Muscle layer of duodenum (tissue), 2 donors: ENCODE measurements around the gene CEP112.

Experiments
- H3K27ac ChIP-seq: one replicate; pipeline ENCODE4 v1.7.0; 2013; ENCODE audit warnings: mild to moderate bottlenecking, low read length
- H3K27me3 ChIP-seq: one replicate; pipeline ENCODE4 v1.7.0; 2013; ENCODE audit warnings: low read depth, mild to moderate bottlenecking, control low read depth, low read length
- H3K36me3 ChIP-seq, 2 donors: one replicate each; pipeline ENCODE4 v1.7.0; 2013; ENCODE audit warnings: low read length in 2 of 2, control low read depth in 1 of 2, mild to moderate bottlenecking in 1 of 2; ENCODE audit not compliant: insufficient read depth in 2 of 2, control insufficient read depth in 1 of 2
- H3K4me1 ChIP-seq, 2 donors: one replicate each; pipeline ENCODE4 v1.7.0; 2013; ENCODE audit warnings: low read length in 2 of 2, mild to moderate bottlenecking in 2 of 2, control low read depth in 1 of 2, moderate library complexity in 1 of 2; ENCODE audit not compliant: insufficient read depth in 2 of 2, control insufficient read depth in 1 of 2
- H3K4me3 ChIP-seq, 2 donors: one replicate each; pipeline ENCODE4 v1.7.0; 2013; ENCODE audit warnings: low read length in 2 of 2, low read depth in 1 of 2, mild to moderate bottlenecking in 1 of 2
- H3K9me3 ChIP-seq, 2 donors: one replicate each; pipeline ENCODE4 v1.7.0; 2013; ENCODE audit warnings: low read length in 2 of 2, control low read depth in 1 of 2, mild to moderate bottlenecking in 1 of 2; ENCODE audit not compliant: control insufficient read depth in 1 of 2
- donor health status: healthy.

The CEP112 gene

GRCh38 chr17:66056148-66056547 is 135.8 kb downstream of the CEP112 start:
- Histone ChIP-seq H3K4me3 (no peak overlapping the region), H3K27ac (no peak overlapping the region), H3K9me3 (peaks cover 0 to 4% of the 10 kb centered on the region in 2 donors), H3K4me1 (no peaks in the 10 kb centered on the region), H3K27me3 (no peaks in the 10 kb centered on the region), H3K36me3 (peaks cover 0 to 17% of the 10 kb centered on the region in 2 donors)

- no peaks in the 10 kb centered on the region for H3K4me1 ChIP-seq
- H3K9me3 ChIP-seq = no peaks in the 10 kb centered on the region
- no peak overlapping the region for H3K27ac ChIP-seq
- H3K27me3 ChIP-seq = no peaks in the 10 kb centered on the region
- no peak overlapping the region for H3K4me3 ChIP-seq
- peaks cover 0 to 9% of the 10 kb centered on the region in 2 donors for H3K36me3 ChIP-seq
Observed at GRCh38 chr17:66054242-66054641, 137.7 kb downstream of the CEP112 start.

GRCh38 chr17:66044083-66044482 is 147.8 kb downstream of the CEP112 start:
- Histone ChIP-seq H3K4me1 (no peaks in the 10 kb centered on the region), H3K36me3 (no peaks in the 10 kb centered on the region), H3K9me3 (no peaks in the 10 kb centered on the region), H3K27ac (no peak overlapping the region), H3K4me3 (no peak overlapping the region), H3K27me3 (no peaks in the 10 kb centered on the region)

GRCh38 chr17:66043419-66043818 is 148.5 kb downstream of the CEP112 start:
- H3K27me3 ChIP-seq = no peaks in the 10 kb centered on the region
- H3K4me1 ChIP-seq = no peaks in the 10 kb centered on the region
- no peak overlapping the region for H3K4me3 ChIP-seq
- H3K9me3 ChIP-seq = no peaks in the 10 kb centered on the region
- no peaks in the 10 kb centered on the region for H3K36me3 ChIP-seq
- H3K27ac ChIP-seq = no peak overlapping the region

GRCh38 chr17:66040402-66040801 is 151.5 kb downstream of the CEP112 start:
- Histone ChIP-seq H3K4me3 (no peak overlapping the region), H3K27ac (no peak overlapping the region), H3K36me3 (no peaks in the 10 kb centered on the region), H3K9me3 (no peaks in the 10 kb centered on the region), H3K4me1 (no peaks in the 10 kb centered on the region), H3K27me3 (no peaks in the 10 kb centered on the region)

- no peak overlapping the region for H3K27ac ChIP-seq
- no peaks in the 10 kb centered on the region for H3K9me3 ChIP-seq
- H3K27me3 ChIP-seq = no peaks in the 10 kb centered on the region
- H3K36me3 ChIP-seq = no peaks in the 10 kb centered on the region
- H3K4me3 ChIP-seq = no peak overlapping the region
- H3K4me1 ChIP-seq = no peaks in the 10 kb centered on the region
Observed at GRCh38 chr17:66038125-66038524, 153.8 kb downstream of the CEP112 start.

GRCh38 chr17:66037221-66037620 is 154.7 kb downstream of the CEP112 start:
- H3K27ac ChIP-seq = no peak overlapping the region
- H3K36me3 ChIP-seq = no peaks in the 10 kb centered on the region
- H3K27me3 ChIP-seq = no peaks in the 10 kb centered on the region
- no peak overlapping the region for H3K4me3 ChIP-seq
- H3K9me3 ChIP-seq = no peaks in the 10 kb centered on the region
- no peaks in the 10 kb centered on the region for H3K4me1 ChIP-seq

GRCh38 chr17:66032082-66032712 is 159.7 kb downstream of the CEP112 start:
- Histone ChIP-seq H3K9me3 (no peaks in the 10 kb centered on the region), H3K27ac (no peak overlapping the region), H3K4me1 (no peaks in the 10 kb centered on the region), H3K27me3 (no peaks in the 10 kb centered on the region), H3K4me3 (no peak overlapping the region), H3K36me3 (peaks cover 0 to 6% of the 10 kb centered on the region in 2 donors)

- Histone ChIP-seq H3K36me3 (peaks cover 0 to 12% of the 10 kb centered on the region in 2 donors), H3K27me3 (no peaks in the 10 kb centered on the region), H3K4me3 (no peak overlapping the region), H3K4me1 (no peaks in the 10 kb centered on the region), H3K9me3 (peaks cover 10 to 11% of the 10 kb centered on the region in 2 donors), H3K27ac (no peak overlapping the region)
Observed at GRCh38 chr17:66025551-66025950, 166.4 kb downstream of the CEP112 start.

- Histone ChIP-seq H3K36me3 (peaks cover 0 to 6% of the 10 kb centered on the region in 2 donors), H3K4me3 (no peak overlapping the region), H3K4me1 (no peaks in the 10 kb centered on the region), H3K27me3 (no peaks in the 10 kb centered on the region), H3K27ac (no peak overlapping the region), H3K9me3 (peaks cover 10 to 11% of the 10 kb centered on the region in 2 donors)
Observed at GRCh38 chr17:66021757-66022156, 170.2 kb downstream of the CEP112 start.

- no peak overlapping the region for H3K4me3 ChIP-seq
- no peak overlapping the region for H3K27ac ChIP-seq
- peaks cover 1 to 3% of the 10 kb centered on the region in 2 donors for H3K9me3 ChIP-seq
- H3K36me3 ChIP-seq = no peaks in the 10 kb centered on the region
- H3K4me1 ChIP-seq = no peaks in the 10 kb centered on the region
- no peaks in the 10 kb centered on the region for H3K27me3 ChIP-seq
Observed at GRCh38 chr17:66018786-66019185, 173.1 kb downstream of the CEP112 start.

GRCh38 chr17:66016231-66016630 is 175.7 kb downstream of the CEP112 start:
- no peak overlapping the region for H3K27ac ChIP-seq
- no peaks in the 10 kb centered on the region for H3K4me1 ChIP-seq
- no peaks in the 10 kb centered on the region for H3K27me3 ChIP-seq

More at GRCh38 chr17:66016231-66016630, 175.7 kb downstream of the CEP112 start:
- Histone ChIP-seq H3K36me3 (no peaks in the 10 kb centered on the region), H3K4me3 (no peak overlapping the region), H3K9me3 (no peaks in the 10 kb centered on the region)
